Type B pancreatic cell (in vitro differentiated cells): ENCODE measurements around the gene KIF1A. TPM values are rescaled to one million over a fixed set of nuclear protein-coding genes. Genes with fewer than 3 reads are reported as not detected.
"Not testable (repeated sequence)": the region's sequence is repeated elsewhere in the genome, so short reads cannot be mapped to it uniquely, and the experiment has no call there.

ENCODE experiments used
- DNase-seq: peaks from one replicate; pipeline ENCODE4 v3.0.0; 2021; ENCODE audit warnings: mixed read lengths; ENCODE audit not compliant: unreplicated experiment; ENCODE audit errors: extremely low spot score
- H3K27ac Mint-ChIP-seq: 2 replicates; pipeline ENCODE4 v1.8.0; 2021; ENCODE audit warnings: mild to moderate bottlenecking, mixed read lengths
- H3K27me3 Mint-ChIP-seq: 2 replicates; pipeline ENCODE4 v1.8.0; 2021; ENCODE audit warnings: mixed read lengths
- H3K36me3 Mint-ChIP-seq: 2 replicates; pipeline ENCODE4 v1.8.0; 2021; ENCODE audit warnings: mixed read lengths
- H3K4me1 Mint-ChIP-seq: one replicate; pipeline ENCODE4 v1.8.0; 2021; ENCODE audit warnings: mixed read lengths; ENCODE audit not compliant: unreplicated experiment
- H3K4me3 Mint-ChIP-seq: 2 replicates; pipeline ENCODE4 v1.8.0; 2021; ENCODE audit warnings: mild to moderate bottlenecking, mixed read lengths
- H3K9me3 Mint-ChIP-seq: 2 replicates; pipeline ENCODE4 v1.8.0; 2021; ENCODE audit warnings: mixed read lengths
- CTCF ChIP-seq: fragments of 200-600 bp; sonication (generic); conservative IDR thresholded peaks from 2 replicates; pipeline ENCODE4 v1.5.0; 2021; ENCODE audit warnings: antibody characterized with exemption, mild to moderate bottlenecking
- total RNA-seq: library from RNA; stranded (reverse); gene quantifications from 2 replicates; pipeline ENCODE4 v1.2.1, GENCODE V29; 2021; ENCODE audit warnings: low replicate concordance

KIF1A gene
- total RNA-seq, 1 donor from 2014 or later: 78.4 TPM

- no peak for TF ChIP-seq CTCF
- no peak for DNase-seq
- H3K4me1 Mint-ChIP-seq: no peaks in the 10 kb centered on the region
- H3K4me3 Mint-ChIP-seq: no peak overlapping the region
- no peak overlapping the region for H3K27ac Mint-ChIP-seq
- no peaks in the 10 kb centered on the region for H3K27me3 Mint-ChIP-seq
- no peaks in the 10 kb centered on the region for H3K9me3 Mint-ChIP-seq
- H3K36me3 Mint-ChIP-seq: no peaks in the 10 kb centered on the region
Measured at GRCh38 chr2:240782886-240783818, 36.9 kb downstream of the KIF1A start.

- TF ChIP-seq CTCF: no peak
- H3K36me3 Mint-ChIP-seq: no peaks in the 10 kb centered on the region
- DNase-seq: no peak
- H3K27me3 Mint-ChIP-seq: no peaks in the 10 kb centered on the region
- H3K9me3 Mint-ChIP-seq: no peaks in the 10 kb centered on the region
- H3K4me1 Mint-ChIP-seq: no peaks in the 10 kb centered on the region
- H3K4me3 Mint-ChIP-seq: no peak overlapping the region
- H3K27ac Mint-ChIP-seq: no peak overlapping the region
Measured at GRCh38 chr2:240782221-240782885, 37.7 kb downstream of the KIF1A start.

GRCh38 chr2:240781471-240782220, 38.4 kb downstream of the KIF1A start:
- no peaks in the 10 kb centered on the region for H3K36me3 Mint-ChIP-seq
- H3K27ac Mint-ChIP-seq: no peak overlapping the region
- no peak for DNase-seq
- H3K4me1 Mint-ChIP-seq: peaks cover under 1% of the 10 kb centered on the region
- H3K4me3 Mint-ChIP-seq: no peak overlapping the region
- no peak for TF ChIP-seq CTCF
- H3K9me3 Mint-ChIP-seq: no peaks in the 10 kb centered on the region
- H3K27me3 Mint-ChIP-seq: no peaks in the 10 kb centered on the region

- Mint-ChIP-seq H3K27me3 (no peaks in the 10 kb centered on the region), H3K4me3 (no peak overlapping the region), H3K9me3 (no peaks in the 10 kb centered on the region), H3K27ac (no peak overlapping the region), H3K36me3 (peaks cover 4% of the 10 kb centered on the region), H3K4me1 (peaks cover 4% of the 10 kb centered on the region)
- DNase-seq: no peak
- TF ChIP-seq CTCF: no peak
Measured at GRCh38 chr2:240780023-240780700, 39.9 kb downstream of the KIF1A start.

GRCh38 chr2:240779250-240779832, 40.7 kb downstream of the KIF1A start:
- not testable (repeated sequence) for H3K4me3 Mint-ChIP-seq, H3K9me3 Mint-ChIP-seq, H3K36me3 Mint-ChIP-seq

More at GRCh38 chr2:240779250-240779832, 40.7 kb downstream of the KIF1A start:
- H3K27ac Mint-ChIP-seq, DNase-seq, H3K27me3 Mint-ChIP-seq, H3K4me1 Mint-ChIP-seq: not testable (repeated sequence)
